Activated T-cell treated with anti-CD3 and anti-CD28 coated beads, Interleukin-2, amount 50 U/mL, for 72 hours (primary cell): ENCODE results near the gene SOAT1. TPM values are rescaled to one million over a fixed set of nuclear protein-coding genes. Genes with fewer than 3 reads are reported as not detected.
"Not testable (repeated sequence)": the region's sequence is repeated elsewhere in the genome, so short reads cannot be mapped to it uniquely, and the experiment has no call there.

ENCODE experiments used
- ATAC-seq, 2 donors: fragments of 150-1000 bp; cut with Tn5 transposase; replicated peaks in 1 of 2; 2 replicates each; pipeline ENCODE4 v1.10.0; 2021; ENCODE audit warnings: moderate library complexity in 2 of 2, mild to moderate bottlenecking in 1 of 2
- DNase-seq, 2 donors: peaks; one replicate each; pipeline ENCODE4 v3.0.0; 2021 to 2022; ENCODE audit warnings: mixed read lengths in 1 of 2
- H3K27ac Mint-ChIP-seq: one replicate; pipeline ENCODE4 v1.8.0; 2022; ENCODE audit warnings: mild to moderate bottlenecking, moderate library complexity, mixed read lengths
- H3K27me3 Mint-ChIP-seq: one replicate; pipeline ENCODE4 v1.8.0; 2022; ENCODE audit warnings: low read depth, mixed read lengths
- H3K36me3 Mint-ChIP-seq, 2 donors: one replicate each; pipeline ENCODE4 v1.8.0; 2022; ENCODE audit warnings: mixed read lengths in 2 of 2, mild to moderate bottlenecking in 1 of 2; ENCODE audit not compliant: insufficient read depth in 2 of 2
- H3K4me1 Mint-ChIP-seq: one replicate; pipeline ENCODE4 v1.8.0; 2022; ENCODE audit warnings: low read depth, mixed read lengths
- H3K4me3 Mint-ChIP-seq, 2 donors: one replicate each; pipeline ENCODE4 v1.8.0; 2022; ENCODE audit warnings: mild to moderate bottlenecking in 2 of 2, mixed read lengths in 2 of 2, moderate library complexity in 2 of 2
- H3K9me3 Mint-ChIP-seq, 2 donors: one replicate each; pipeline ENCODE4 v1.8.0; 2022; ENCODE audit warnings: mixed read lengths in 2 of 2
- total RNA-seq, 2 donors: library from RNA; stranded (reverse); gene quantifications; one replicate each; pipeline ENCODE4 v1.2.3, GENCODE V29; 2022

Gene SOAT1
- total RNA-seq, 2 donors from 2014 or later, result 34.8 to 36.1 TPM

GRCh38 chr1:179376223-179376622 lies 82.6 kb downstream of the SOAT1 start:
- Mint-ChIP-seq H3K9me3 (no peaks in the 10 kb centered on the region), H3K36me3 (no peaks in the 10 kb centered on the region), H3K4me1 (no peaks in the 10 kb centered on the region), H3K4me3 (no peak overlapping the region), H3K27ac (no peak overlapping the region), H3K27me3 (peaks cover 4% of the 10 kb centered on the region)
- no peak for ATAC-seq
- no peak for DNase-seq

GRCh38 chr1:179380299-179380698 lies 86.7 kb downstream of the SOAT1 start:
- H3K4me3 Mint-ChIP-seq, result no peak overlapping the region
- no peaks in the 10 kb centered on the region for H3K36me3 Mint-ChIP-seq
- H3K9me3 Mint-ChIP-seq, result no peaks in the 10 kb centered on the region
- ATAC-seq, result no peak
- no peaks in the 10 kb centered on the region for H3K4me1 Mint-ChIP-seq
- no peak overlapping the region for H3K27ac Mint-ChIP-seq
- no peak for DNase-seq
- H3K27me3 Mint-ChIP-seq, result no peaks in the 10 kb centered on the region

- no peaks in the 10 kb centered on the region for H3K36me3 Mint-ChIP-seq
- ATAC-seq (no peak), DNase-seq (no peak)
- H3K9me3 Mint-ChIP-seq, result no peaks in the 10 kb centered on the region
- no peaks in the 10 kb centered on the region for H3K27me3 Mint-ChIP-seq
- H3K4me1 Mint-ChIP-seq, result no peaks in the 10 kb centered on the region
- H3K27ac Mint-ChIP-seq, result no peak overlapping the region
- H3K4me3 Mint-ChIP-seq, result no peak overlapping the region
Observed at GRCh38 chr1:179384027-179384426, 90.4 kb downstream of the SOAT1 start.

GRCh38 chr1:179385510-179385909 lies 91.9 kb downstream of the SOAT1 start:
- Mint-ChIP-seq H3K4me3 (no peak overlapping the region), H3K27ac (no peak overlapping the region), H3K9me3 (no peaks in the 10 kb centered on the region), H3K27me3 (no peaks in the 10 kb centered on the region), H3K4me1 (no peaks in the 10 kb centered on the region), H3K36me3 (no peaks in the 10 kb centered on the region)
- DNase-seq, result no peak
- ATAC-seq, result no peak

- Mint-ChIP-seq H3K4me3 (no peak overlapping the region), H3K27me3 (no peaks in the 10 kb centered on the region), H3K36me3 (peaks cover 8 to 9% of the 10 kb centered on the region in 2 donors), H3K4me1 (no peaks in the 10 kb centered on the region), H3K9me3 (peaks cover 8 to 13% of the 10 kb centered on the region in 2 donors), H3K27ac (no peak overlapping the region)
- ATAC-seq (no peak), DNase-seq (no peak)
Observed at GRCh38 chr1:179393721-179394120, 100.1 kb downstream of the SOAT1 start.

GRCh38 chr1:179399399-179399798 lies 105.8 kb downstream of the SOAT1 start:
- H3K4me1 Mint-ChIP-seq, H3K4me3 Mint-ChIP-seq, H3K9me3 Mint-ChIP-seq, ATAC-seq, H3K27ac Mint-ChIP-seq, H3K36me3 Mint-ChIP-seq, H3K27me3 Mint-ChIP-seq, DNase-seq: not testable (repeated sequence)

Other genes starting within 250 kb of the SOAT1 start
- 10 to 100 TPM; 34.0 to 38.9 TPM for gene TOR3A, start 211.7 kb upstream of the SOAT1 start, total RNA-seq
- gene ABL2, start 64.1 kb upstream of the SOAT1 start, total RNA-seq, result 10 to 100 TPM; 11.9 to 12.2 TPM
- gene AXDND1, start 72.2 kb downstream of the SOAT1 start, total RNA-seq, result under 1 TPM; 0.43 to 0.44 TPM